SH-SY5Y (cell line): Measurements from ENCODE around the gene ACSL5.

Experiments
- GATA2 ChIP-seq: IDR thresholded peaks from 2 replicates; pipeline ENCODE4 v1.6.1; 2011; ENCODE audit warnings: mild to moderate bottlenecking, low read depth, low read length
- GATA3 ChIP-seq: IDR thresholded peaks from 2 replicates; pipeline ENCODE4 v1.6.1; 2011; ENCODE audit warnings: low read depth, mild to moderate bottlenecking, low read length, moderate library complexity

ACSL5 gene

DNA sequence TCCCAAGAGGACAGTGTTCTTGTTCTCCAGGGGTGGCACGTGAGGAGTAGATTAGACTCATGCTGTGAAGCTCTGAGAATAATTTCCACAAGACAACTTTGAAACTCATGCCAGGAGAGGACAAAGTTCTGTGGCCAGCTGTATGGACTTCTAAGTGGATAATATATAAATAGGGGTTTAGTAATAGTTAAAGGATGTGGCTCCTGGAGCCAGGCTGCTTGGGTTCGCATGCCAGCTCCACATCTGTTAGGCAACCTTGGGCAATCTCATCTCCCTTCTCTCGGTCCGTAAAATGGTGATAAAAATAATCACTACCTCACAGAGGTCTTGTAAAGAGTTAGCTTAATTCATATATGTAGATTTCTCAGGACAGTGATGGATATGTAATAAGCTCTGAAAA, 35.8 kb downstream of the ACSL5 start:
- no peak for TF ChIP-seq GATA3

DNA sequence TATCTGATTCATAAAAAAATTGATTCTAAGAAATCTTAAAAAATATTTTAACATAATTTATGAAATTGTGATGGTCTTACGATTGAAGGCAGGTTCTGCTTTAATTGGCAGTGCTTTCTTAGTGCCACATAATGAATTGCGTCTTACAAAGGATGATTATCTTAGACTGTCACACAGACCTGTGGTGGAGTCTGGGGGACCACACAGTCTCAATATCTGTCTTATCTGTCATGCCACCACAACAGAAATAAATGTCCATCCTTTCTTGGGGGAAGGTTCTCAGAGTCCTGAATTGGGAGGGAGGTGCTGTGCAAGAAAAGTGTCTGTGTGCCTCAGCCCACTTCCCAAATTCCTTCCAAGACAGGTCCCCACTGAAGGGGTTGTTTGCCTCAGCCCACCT, 38.8 kb downstream of the ACSL5 start:
- no peak for TF ChIP-seq GATA2

DNA sequence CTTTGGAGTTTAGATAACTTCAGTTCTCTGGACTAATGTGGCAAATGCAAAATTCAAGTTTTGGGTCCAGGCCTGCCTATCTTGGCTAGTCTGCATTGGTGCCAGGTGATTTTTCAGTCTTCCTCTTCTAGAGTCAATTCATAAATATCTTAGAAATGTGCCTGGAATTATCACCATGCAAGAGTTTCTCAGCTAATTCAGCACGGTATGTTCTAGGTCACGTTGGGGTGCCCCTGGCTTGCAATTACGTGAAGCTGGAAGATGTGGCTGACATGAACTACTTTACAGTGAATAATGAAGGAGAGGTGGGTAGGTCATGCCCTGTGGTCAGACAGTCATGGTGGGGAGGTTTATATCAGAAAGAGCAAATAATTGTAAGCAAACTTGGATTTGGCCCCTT, 47.8 kb downstream of the ACSL5 start:
- TF ChIP-seq GATA3 (no peak), GATA2 (no peak)

DNA sequence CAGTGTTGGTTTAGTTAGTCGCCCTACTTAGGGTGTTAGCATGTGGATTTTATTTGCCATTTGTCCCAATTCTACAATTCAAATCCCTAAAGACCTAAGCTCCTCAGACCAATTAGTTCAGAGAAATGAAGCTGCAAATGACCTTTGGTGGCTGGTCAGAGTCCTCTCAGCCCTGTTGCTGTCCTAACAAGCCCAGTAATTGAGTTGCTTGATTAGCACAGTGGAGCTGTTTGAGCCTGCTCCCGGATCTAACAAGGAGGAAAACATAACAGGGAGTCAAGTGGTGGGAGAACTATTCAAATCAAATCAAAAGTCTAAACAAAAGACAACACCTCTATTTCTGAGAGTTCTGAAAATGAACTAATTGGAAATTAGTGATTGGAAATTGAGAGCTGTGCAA, 50.7 kb downstream of the ACSL5 start:
- TF ChIP-seq GATA2 (no peak), GATA3 (no peak)

DNA sequence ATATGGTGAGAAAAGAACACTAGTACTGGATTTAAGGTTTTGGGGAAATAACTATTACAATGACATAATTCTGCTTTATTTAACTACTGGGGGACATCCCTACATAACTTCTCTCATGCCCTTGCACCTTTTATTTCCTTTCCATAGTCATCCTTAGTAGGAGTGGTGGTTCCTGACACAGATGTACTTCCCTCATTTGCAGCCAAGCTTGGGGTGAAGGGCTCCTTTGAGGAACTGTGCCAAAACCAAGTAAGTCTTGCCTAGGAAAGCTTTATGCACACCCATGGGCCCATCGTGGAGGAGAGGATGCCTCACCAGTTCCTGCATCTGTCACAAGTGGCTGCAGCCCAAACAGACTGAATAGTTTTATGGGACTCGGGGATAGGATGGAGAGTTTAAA, 52.2 kb downstream of the ACSL5 start:
- no peak for TF ChIP-seq GATA3
- no peak for TF ChIP-seq GATA2

DNA sequence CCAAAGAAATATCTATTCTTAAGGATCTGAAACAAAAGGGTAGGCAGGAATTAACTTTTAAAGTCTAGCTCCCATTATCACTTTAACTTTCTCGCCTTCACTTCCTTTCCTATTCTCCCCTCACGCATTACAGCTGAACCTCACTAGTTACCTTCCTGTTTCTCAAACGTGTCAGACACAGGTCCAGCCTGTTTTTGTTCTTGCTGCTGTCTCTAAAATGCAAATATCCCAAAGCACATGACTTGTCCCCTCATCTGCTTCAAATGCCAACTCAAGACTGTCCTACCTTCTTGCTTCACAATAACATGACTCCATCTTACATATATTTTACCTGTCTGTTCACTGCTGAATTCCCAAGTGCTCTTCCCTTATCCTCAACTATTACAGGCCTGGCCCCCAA, 55.2 kb downstream of the ACSL5 start:
- TF ChIP-seq GATA3, result no peak
- no peak for TF ChIP-seq GATA2

DNA sequence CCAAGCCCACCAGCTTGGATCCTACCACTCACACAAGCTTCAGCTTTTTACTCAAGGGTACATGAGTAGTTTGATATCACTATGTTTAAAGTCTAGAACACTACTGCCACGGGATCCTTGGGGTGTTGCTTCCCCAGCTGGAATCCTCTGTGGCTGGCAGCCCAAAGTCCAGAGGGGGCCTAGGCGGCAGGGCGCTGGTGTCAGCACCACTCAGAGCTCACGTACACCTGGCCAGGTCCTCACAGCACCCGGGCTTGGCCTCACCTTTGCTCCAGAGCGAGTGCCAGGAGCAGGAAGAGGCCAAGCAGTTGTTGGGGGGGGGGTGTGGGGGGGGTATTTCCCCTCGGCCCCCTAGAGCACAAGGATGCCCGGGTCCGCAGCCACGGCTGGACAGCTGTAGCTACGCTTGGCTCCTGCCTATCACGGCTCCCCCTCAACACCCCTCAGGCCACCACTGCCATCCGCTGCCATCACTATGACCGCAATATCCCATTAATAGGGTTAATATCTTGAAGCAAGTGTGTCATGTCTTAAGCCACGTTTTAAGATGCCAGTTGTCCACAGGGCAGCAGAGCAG, 55.8 kb downstream of the ACSL5 start:
- TF ChIP-seq GATA2 (no peak), GATA3 (no peak)

DNA sequence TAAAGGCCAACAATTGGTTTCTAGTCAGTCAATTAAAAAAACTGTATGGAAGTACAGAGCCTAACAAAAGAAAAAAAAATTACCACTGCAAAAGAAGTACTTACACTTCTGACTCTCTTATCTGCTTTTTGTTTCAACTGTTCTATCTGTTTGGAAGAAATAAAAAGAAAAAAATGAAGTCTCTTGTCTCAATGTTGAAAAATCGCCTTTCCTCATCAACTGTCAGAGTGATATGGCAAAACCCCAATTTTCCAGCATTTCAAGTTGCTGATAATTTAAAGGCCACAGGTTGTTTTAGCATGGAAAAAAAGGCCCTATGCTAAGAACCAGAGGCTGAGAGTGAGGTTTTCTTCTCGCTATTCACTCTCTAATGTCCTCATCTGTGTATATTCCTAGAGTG, 59.2 kb downstream of the ACSL5 start:
- TF ChIP-seq GATA2, result no peak
- TF ChIP-seq GATA3, result no peak

DNA sequence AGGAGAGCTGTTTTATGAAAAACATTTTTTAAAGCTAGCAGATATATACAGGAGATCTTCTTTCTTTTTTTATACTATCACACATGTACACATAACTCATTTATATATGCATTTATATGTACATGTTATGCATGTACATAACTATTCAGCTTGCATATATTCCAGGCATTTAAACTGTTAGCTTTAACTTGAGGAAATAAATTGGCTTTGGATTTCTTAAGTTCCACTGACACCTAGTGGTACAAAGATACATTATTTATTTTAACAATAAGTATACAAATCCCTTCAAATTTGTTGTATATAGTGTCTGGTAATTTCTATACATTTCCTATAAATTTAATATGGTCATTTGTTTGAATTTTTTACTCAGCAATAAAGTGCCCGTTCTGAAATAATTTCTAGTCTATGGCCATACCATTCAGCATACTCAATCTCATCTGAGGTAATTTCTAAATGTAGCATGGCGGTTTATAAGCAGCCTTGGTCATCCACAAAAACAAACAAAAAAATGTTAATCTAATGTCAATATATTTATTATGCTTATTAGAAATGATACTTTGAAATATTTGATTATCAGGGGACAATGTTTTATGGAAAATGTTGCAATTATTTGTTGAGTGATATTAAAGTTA, 61.2 kb downstream of the ACSL5 start:
- TF ChIP-seq GATA2, result no peak
- no peak for TF ChIP-seq GATA3

DNA sequence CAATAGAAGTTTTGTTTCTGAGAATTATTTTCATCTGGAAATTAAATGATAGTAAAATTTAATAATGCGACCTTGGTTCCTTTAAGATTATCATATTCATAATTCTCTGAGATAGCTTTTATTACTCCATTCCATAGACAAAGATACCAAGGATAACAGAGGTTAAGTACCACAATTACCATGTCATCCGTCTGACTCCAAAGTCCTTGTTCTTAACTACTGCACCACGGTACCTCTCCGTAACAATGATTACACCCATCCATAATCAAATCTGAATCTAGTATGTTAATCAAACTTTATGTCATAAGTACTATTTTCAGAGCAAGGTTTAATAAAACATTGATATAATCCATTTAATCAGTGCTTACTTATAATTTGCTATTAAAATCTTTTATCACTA, 64.4 kb downstream of the ACSL5 start:
- TF ChIP-seq GATA3 (no peak), GATA2 (no peak)

DNA sequence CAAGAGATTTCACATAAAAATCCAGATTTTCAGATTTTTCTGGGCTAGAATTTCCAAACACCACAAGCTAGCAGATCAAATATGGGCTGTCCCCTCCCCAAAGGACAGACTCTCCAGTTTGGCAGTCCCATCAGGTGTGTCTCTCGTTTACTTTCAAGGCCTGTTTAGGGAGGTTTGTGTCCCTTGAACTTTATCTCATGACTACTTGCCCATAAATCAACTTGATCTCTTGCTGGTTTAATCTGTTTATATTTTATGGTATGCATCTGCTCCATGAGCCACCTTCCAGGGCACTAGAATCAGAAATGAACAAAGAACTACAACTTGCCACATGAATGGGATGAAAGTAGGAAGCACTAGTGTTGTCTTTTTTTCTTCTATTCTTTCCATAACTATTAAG, 67.6 kb downstream of the ACSL5 start:
- TF ChIP-seq GATA2, result no peak
- TF ChIP-seq GATA3, result no peak

DNA sequence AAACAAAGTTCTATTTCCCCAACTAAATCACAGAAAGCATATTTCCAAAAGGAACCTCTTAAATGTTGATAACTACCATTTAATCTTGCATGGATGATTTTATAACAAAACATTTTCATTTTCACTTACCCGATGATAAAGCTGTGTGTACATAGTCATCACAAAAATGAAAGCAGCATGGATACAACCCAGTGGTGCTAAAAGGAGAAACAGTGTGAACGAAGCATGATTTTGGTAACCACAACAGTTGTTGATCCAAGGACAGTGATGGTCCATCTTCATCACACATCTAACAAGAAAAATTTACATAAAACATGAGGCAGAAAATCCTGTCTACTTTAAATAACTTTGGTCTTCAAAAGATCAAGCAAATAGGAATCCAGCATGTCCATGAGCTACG, 68.1 kb downstream of the ACSL5 start:
- TF ChIP-seq GATA3 (no peak), GATA2 (no peak)

DNA sequence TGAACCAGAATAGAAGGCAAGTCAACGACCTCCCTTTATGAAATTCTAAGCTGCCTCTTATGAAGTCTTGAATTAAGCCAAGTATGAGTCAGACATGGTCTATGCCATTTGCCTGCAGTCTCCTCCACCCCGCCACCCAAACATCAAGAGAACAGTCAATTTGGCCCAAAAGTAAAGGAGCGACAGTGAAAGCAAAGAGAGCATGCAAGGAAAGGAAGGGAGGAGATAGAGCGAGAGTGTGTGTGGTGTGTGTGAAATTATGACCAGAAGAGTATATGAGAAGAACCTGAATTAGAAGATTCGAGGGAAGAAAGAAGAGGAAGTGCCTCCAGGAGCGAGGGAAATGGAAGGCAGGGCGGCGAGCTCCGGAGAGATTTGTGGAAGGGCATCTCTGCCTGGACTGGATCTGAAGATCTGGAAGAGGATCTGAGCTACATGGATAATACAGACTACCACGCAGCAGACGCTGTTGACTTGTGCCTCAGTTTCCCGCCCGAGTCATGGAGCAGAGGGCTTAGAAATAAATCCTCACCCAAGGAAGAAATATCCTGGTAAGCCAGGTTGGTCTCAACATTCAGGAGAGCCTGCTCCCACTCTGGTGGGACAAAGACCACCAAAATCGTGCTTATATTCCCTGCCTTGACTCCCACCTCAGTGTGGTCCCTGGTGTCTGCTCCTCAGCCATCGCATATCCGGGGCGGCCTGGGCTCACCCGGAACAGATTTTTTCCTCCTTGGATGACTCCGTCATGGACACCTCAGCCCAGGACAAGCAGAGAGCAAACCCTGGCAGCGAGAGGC, 72.3 kb downstream of the ACSL5 start:
- TF ChIP-seq GATA3 (no peak), GATA2 (no peak)

DNA sequence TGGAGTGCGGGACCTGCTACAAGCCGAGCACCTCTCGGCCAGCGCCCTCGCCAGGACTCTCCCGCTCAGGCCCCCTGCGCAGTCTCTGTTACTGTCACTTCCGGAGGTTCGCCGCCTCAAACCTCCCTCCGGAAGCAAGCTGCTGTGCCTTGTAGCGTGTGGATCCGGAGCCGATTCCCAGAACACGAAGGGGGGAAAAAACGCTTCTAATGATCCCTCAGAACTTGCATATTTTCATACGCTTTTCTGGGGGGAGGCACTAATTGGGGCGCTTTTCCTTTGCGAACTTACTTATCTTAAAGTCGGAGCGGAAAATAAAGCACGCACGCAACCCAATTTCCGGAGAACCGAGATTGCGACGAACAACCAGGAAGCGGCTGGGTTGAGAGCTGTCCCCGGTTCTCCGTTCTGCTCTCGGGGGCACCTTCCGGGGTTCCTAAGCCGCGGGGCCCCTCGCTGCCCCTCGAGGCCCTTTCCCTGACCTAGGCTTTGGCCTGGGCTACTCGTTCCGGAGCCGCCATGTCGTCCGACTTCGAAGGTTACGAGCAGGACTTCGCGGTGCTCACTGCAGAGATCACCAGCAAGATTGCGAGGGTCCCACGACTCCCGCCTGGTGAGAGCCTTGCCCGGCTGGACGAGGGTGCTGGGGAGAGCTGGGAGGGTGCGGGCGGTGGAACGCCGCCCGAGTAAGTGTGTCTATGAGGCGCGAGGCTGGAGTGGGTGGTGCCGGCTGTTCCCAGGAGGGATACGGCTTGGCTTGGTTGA, 73.1 kb downstream of the ACSL5 start, which contains the start of the genes VTI1A and ZDHHC6:
Gene VTI1A (plus strand): TSS at position 361 of the 765 bp plus-strand sequence. CDS start 159 bp downstream, at position 520.
Gene ZDHHC6 (minus strand): TSS at position 60 of the 765 bp plus-strand sequence. CDS start 1,478 bp downstream, outside the sequence.
- peak; percentile 89 for TF ChIP-seq GATA2
- no peak for TF ChIP-seq GATA3
